GM10248 (cell line): ENCODE data around the gene OR2C1.
A peak's percentile ranks its signal among the peaks of the same experiment; 100 is the strongest.

Experiments used
- CTCF ChIA-PET: fragments of 300-600 bp; sonication (Branson Sonifier 250); formaldehyde crosslinking; extraction: SDS; loops from one replicate; lab custom pipeline; 2021; ENCODE audit warnings: antibody characterized with exemption; lab: Yijun Ruan, JAX
- POLR2A ChIA-PET: fragments of 350-650 bp; sonication (Branson Sonifier 250); formaldehyde crosslinking; extraction: SDS; loops from one replicate; lab custom pipeline; 2020; ENCODE audit warnings: antibody characterized with exemption; lab: Yijun Ruan, JAX
- DNase-seq: peaks from one replicate; pipeline ENCODE4 v3.0.0; 2012; ENCODE audit errors: extremely low spot score
- TF ChIP-seq, protein P1 (sequence below): IDR thresholded peaks from 2 replicates; pipeline ENCODE4 v1.5.1; 2012; ENCODE audit warnings: mild to moderate bottlenecking, low read depth; ENCODE audit errors: extremely low read depth, missing control alignments, control extremely low read depth

OR2C1 gene

DNA sequence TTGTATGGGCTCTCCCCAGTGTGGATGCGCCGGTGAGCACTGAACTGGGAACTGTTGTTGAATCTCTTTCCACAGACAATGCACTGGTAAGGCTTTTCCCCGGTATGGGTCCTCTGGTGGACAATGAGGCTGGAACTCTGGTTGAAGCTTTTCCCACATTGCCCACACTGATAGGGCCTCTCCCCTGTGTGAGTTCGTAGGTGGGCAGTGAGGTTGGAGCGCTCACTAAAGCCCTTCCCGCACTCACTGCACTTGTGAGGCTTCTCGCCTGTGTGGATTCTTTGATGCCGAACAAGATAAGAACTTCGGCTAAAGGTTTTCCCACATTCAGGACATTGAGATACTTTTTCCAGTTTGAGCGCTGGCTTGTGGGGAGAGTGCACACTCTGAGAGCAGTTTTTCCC, 27.4 kb downstream of the OR2C1 start:
- CTCF ChIA-PET = interaction anchor here (0.8 kb wide), 1 partner anchor 10 kb away, joined by 3 read pairs; no protein-coding TSS in a partner anchor
- no peak for DNase-seq
- TF ChIP-seq, protein P1, sequence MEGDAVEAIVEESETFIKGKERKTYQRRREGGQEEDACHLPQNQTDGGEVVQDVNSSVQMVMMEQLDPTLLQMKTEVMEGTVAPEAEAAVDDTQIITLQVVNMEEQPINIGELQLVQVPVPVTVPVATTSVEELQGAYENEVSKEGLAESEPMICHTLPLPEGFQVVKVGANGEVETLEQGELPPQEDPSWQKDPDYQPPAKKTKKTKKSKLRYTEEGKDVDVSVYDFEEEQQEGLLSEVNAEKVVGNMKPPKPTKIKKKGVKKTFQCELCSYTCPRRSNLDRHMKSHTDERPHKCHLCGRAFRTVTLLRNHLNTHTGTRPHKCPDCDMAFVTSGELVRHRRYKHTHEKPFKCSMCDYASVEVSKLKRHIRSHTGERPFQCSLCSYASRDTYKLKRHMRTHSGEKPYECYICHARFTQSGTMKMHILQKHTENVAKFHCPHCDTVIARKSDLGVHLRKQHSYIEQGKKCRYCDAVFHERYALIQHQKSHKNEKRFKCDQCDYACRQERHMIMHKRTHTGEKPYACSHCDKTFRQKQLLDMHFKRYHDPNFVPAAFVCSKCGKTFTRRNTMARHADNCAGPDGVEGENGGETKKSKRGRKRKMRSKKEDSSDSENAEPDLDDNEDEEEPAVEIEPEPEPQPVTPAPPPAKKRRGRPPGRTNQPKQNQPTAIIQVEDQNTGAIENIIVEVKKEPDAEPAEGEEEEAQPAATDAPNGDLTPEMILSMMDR = no peak
- POLR2A ChIA-PET = no interaction called here

DNA sequence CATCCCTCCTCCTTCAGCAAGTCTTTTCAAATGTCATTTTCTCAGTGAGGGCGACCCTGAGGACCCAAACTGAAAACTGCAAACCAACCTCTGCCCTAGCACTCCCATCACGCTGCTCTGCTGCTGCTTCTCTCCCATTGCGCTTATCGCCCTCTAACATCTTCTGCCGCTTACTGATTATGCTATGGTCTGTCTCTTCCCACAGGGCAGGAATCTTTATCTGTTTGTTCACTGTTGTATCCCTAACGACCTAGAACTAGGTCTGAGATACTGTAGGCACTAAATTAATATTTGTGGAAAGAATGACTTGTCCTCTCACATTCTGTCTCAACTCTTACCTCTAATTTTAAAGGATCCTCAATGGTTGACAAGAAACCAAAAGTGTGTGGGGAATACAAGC, 32.6 kb downstream of the OR2C1 start:
- ChIA-PET POLR2A (no interaction called here), CTCF (interaction anchor here (0.9 to 1.2 kb wide), 3 partner anchors 9 to 121 kb away, joined by 3 read pairs; no protein-coding TSS in a partner anchor)
- DNase-seq = no peak
- TF ChIP-seq, protein P1 = no peak

DNA sequence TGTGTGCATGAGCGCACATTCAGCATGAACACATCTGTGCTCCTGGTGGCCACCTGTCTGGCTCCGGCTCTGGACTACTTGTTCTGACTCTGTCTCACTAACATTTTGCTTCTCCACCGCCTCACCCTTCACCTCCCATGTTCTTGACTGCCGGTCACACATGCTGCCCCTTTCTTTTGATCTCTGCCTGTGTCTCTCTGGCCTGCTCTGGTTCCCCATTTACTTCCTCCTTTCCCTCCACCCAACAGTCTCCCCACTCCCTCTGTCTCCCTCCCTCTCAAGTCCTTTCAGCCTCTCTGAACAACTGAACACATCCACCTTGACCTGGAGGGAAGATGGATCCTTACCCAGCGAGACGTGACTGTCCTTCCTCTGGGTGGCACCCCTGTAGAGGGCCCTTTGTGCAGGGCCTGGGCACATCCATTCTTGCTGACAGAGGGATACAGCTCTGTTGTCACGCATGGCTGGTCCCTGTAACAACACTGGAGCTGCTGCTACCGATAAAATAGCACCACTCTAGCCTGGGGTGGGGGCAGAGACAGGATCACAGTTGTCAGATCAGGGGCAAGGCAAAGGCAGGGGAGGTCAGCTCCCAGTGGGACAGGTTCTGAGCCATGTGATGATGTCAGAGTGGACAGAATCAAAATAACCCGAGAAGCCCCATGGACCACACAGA, 34.1 kb downstream of the OR2C1 start:
- TF ChIP-seq, protein P1 = no peak
- ChIA-PET POLR2A (no interaction called here), CTCF (no interaction called here)
- no peak for DNase-seq

DNA sequence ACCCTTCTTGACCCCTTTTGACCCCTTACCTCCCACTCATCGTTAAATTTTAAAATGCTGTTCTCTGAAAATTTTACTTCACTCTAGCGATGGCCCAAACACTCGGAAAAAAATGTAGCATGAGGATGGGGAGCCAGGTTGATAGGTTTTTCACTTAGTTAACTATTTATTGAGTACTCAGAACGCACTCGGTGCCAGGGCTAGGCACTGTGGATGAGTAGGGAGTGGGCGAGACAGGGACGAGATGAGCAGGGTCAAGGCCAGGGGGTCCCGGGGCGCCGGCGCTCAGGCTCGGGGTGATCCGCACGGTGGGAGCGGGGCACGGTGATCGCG, 44.7 kb downstream of the OR2C1 start:
- TF ChIP-seq, protein P1 = no peak
- CTCF ChIA-PET = interaction anchor here (1.3 to 1.4 kb wide), 2 partner anchors 57 to 341 kb away, joined by 4 read pairs; no protein-coding TSS in a partner anchor

DNA sequence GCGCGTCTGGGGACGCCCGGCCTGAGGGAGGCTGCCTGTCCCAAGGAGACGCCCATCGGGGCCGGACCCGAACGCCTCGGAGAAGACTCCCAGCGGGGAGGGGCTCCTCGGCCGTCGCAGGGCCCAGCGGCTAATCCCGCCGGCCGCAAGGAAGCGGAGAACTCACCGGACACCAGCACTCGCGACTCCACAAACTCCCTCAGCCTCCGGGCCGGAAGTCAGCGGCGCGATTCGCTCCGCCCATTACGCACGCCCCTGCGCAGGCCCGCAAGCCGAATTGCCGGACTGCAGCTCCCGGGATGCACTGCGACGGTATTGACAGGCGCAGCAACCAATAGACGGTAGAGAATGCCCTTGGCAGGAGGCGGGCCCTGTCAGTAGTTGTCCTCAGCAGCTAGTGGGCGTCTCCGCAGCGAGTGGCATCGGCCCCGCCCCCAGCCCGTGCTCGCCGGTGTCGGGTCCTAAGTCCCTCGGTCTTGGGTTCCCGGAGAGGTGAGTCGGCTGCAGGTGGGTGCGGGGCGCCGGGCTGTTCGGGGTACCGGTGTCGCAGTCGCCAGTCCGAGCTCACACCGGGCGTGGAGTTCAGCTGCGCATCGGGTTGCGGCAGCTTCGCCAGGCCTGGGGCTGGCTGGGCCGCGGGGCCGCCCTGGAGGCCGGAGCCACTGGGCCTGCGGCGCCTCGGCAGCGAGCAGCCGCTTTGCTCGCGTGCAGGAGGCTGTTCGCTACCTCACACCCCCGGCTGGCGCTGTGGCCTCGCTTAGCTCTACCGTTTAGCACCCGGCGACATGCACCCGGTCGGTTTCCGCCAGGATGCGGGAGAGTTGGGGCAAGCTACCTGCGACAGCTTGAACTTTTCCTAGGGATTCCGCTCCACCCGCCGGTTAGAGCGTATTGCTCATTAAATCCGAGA, 45.3 kb downstream of the OR2C1 start, which contains the start of the genes ZNF174 and ZSCAN32:
TSS of gene ZNF174 (plus strand) at position 437 of the 910 bp plus-strand sequence. CDS start 790 bp downstream, outside the sequence.
TSS of gene ZSCAN32 (minus strand) at position 226 of the 910 bp plus-strand sequence. CDS start 3,447 bp downstream, outside the sequence.
- peak; percentile 100 for DNase-seq
- TF ChIP-seq, protein P1 = peak; percentile 8
- CTCF ChIA-PET = interaction anchor here (1.3 to 1.6 kb wide), 4 partner anchors 43 to 342 kb away, joined by 4 to 5 read pairs (median 4); partner anchors contain the start of genes NAA60, ZNF263 and ZNF597

More for the DNA sequence above, 44.7 kb downstream of the OR2C1 start:
- POLR2A ChIA-PET = interaction anchor here (0.9 to 1.5 kb wide), 3 partner anchors 32 to 116 kb away, joined by 3 to 11 read pairs (median 3); partner anchors contain the start of genes NAA60 and ZNF597
- DNase-seq = no peak

More for the DNA sequence above, 45.3 kb downstream of the OR2C1 start, which contains the start of the genes ZNF174 and ZSCAN32:
- POLR2A ChIA-PET = interaction anchor here (0.5 to 1.5 kb wide), 5 partner anchors 22 to 117 kb away, joined by 3 to 11 read pairs (median 3); partner anchors contain the start of genes NAA60 and ZNF597
